Astrocyte (in vitro differentiated cells and primary cell): Measurements from ENCODE around the gene RNU5D-1. TPM values are rescaled to one million over a fixed set of nuclear protein-coding genes. Genes with fewer than 3 reads are reported as not detected.

Source experiments
- DNase-seq: peaks from one replicate; pipeline ENCODE4 v3.0.0-alpha.2; 2010; ENCODE audit warnings: low read depth
- FAIRE-seq: peaks from 2 replicates; lab custom pipeline; 2011; peaks lifted over from hg19 to GRCh38; lab: Jason Lieb, UNC
- H2AFZ ChIP-seq: 2 replicates; pipeline ENCODE4 v1.6.0; 2012; ENCODE audit warnings: low read depth, low read length, inconsistent platforms
- H3K27ac ChIP-seq: 2 replicates; pipeline ENCODE4 v1.5.1; 2011; ENCODE audit warnings: low read depth, low read length, inconsistent platforms
- H3K27me3 ChIP-seq: 2 replicates; pipeline ENCODE4 v1.6.0; 2011; ENCODE audit warnings: low read length, inconsistent platforms; ENCODE audit not compliant: insufficient read depth
- H3K36me3 ChIP-seq: 2 replicates; pipeline ENCODE4 v1.5.1; 2011; ENCODE audit warnings: low read length, inconsistent platforms; ENCODE audit not compliant: insufficient read depth
- H3K4me1 ChIP-seq: 2 replicates; pipeline ENCODE4 v1.5.1; 2011; ENCODE audit warnings: low read length, inconsistent platforms; ENCODE audit not compliant: insufficient read depth
- H3K4me2 ChIP-seq: 2 replicates; pipeline ENCODE4 v1.6.0; 2012; ENCODE audit warnings: low read length, inconsistent platforms
- H3K4me3 ChIP-seq: 2 replicates; pipeline ENCODE4 v1.5.1; 2011; ENCODE audit warnings: low read depth, mild to moderate bottlenecking, low read length, inconsistent platforms; ENCODE audit not compliant: insufficient read depth
- H3K79me2 ChIP-seq: 2 replicates; pipeline ENCODE4 v1.6.0; 2012; ENCODE audit warnings: mild to moderate bottlenecking, low read length, inconsistent platforms; ENCODE audit not compliant: insufficient read depth
- H3K9ac ChIP-seq: 2 replicates; pipeline ENCODE4 v1.6.0; 2012; ENCODE audit warnings: mild to moderate bottlenecking, low read length, inconsistent platforms
- H3K9me3 ChIP-seq: 2 replicates; pipeline ENCODE4 v1.5.1; 2012; ENCODE audit warnings: low read depth, mild to moderate bottlenecking, low read length, inconsistent platforms; ENCODE audit not compliant: insufficient read depth
- H4K20me1 ChIP-seq: 2 replicates; pipeline ENCODE4 v1.6.0; 2012; ENCODE audit warnings: low read length, inconsistent platforms; ENCODE audit not compliant: insufficient read depth
- H3K27ac Mint-ChIP-seq: one replicate; pipeline ENCODE4 v1.8.0; 2021; ENCODE audit warnings: mild to moderate bottlenecking, mixed read lengths; ENCODE audit not compliant: unreplicated experiment
- H3K27me3 Mint-ChIP-seq: one replicate; pipeline ENCODE4 v1.8.0; 2021; ENCODE audit warnings: low read depth, mixed read lengths; ENCODE audit not compliant: unreplicated experiment
- H3K36me3 Mint-ChIP-seq: one replicate; pipeline ENCODE4 v1.8.0; 2021; ENCODE audit warnings: low read depth, mixed read lengths; ENCODE audit not compliant: unreplicated experiment
- H3K4me1 Mint-ChIP-seq: one replicate; pipeline ENCODE4 v1.8.0; 2021; ENCODE audit warnings: low read depth, mixed read lengths; ENCODE audit not compliant: unreplicated experiment
- H3K4me3 Mint-ChIP-seq: one replicate; pipeline ENCODE4 v1.8.0; 2021; ENCODE audit warnings: mild to moderate bottlenecking, moderate library complexity, mixed read lengths; ENCODE audit not compliant: unreplicated experiment
- H3K9me3 Mint-ChIP-seq: one replicate; pipeline ENCODE4 v1.8.0; 2021; ENCODE audit warnings: mild to moderate bottlenecking, mixed read lengths; ENCODE audit not compliant: unreplicated experiment
- EZH2 ChIP-seq: IDR thresholded peaks from 2 replicates; pipeline ENCODE4 v1.6.1; 2012; ENCODE audit warnings: mild to moderate bottlenecking, low read length, inconsistent platforms; ENCODE audit not compliant: insufficient read depth
- total RNA-seq: library from RNA; stranded (reverse); gene quantifications from 2 replicates; pipeline ENCODE4 v1.2.1, GENCODE V29; 2021
- TF ChIP-seq, protein P1 (sequence below): IDR thresholded peaks from 2 replicates; pipeline ENCODE4 v1.5.1; 2011; ENCODE audit warnings: low read depth, mild to moderate bottlenecking, inconsistent platforms, low read length, moderate library complexity; ENCODE audit not compliant: insufficient read depth

Gene RNU5D-1
- total RNA-seq, 1 donor from 2014 or later: not detected

- FAIRE-seq (no peak), DNase-seq (no peak)
- Histone ChIP-seq H3K27me3 (peaks cover 2% of the 10 kb centered on the region), H3K4me2 (no peak overlapping the region), H3K9me3 (no peaks in the 10 kb centered on the region), H3K36me3 (no peaks in the 10 kb centered on the region), H2AFZ (no peak overlapping the region), H3K9ac (no peak overlapping the region), H3K27ac (no peak overlapping the region), H3K4me3 (no peak overlapping the region), H3K79me2 (no peaks in the 10 kb centered on the region), H4K20me1 (no peaks in the 10 kb centered on the region), H3K4me1 (no peaks in the 10 kb centered on the region)
- Mint-ChIP-seq H3K9me3 (peaks cover 7% of the 10 kb centered on the region), H3K27ac (no peak overlapping the region), H3K27me3 (peaks cover 4% of the 10 kb centered on the region), H3K4me1 (no peaks in the 10 kb centered on the region), H3K36me3 (peaks cover 7% of the 10 kb centered on the region), H3K4me3 (no peak overlapping the region)
- TF ChIP-seq, protein P1, sequence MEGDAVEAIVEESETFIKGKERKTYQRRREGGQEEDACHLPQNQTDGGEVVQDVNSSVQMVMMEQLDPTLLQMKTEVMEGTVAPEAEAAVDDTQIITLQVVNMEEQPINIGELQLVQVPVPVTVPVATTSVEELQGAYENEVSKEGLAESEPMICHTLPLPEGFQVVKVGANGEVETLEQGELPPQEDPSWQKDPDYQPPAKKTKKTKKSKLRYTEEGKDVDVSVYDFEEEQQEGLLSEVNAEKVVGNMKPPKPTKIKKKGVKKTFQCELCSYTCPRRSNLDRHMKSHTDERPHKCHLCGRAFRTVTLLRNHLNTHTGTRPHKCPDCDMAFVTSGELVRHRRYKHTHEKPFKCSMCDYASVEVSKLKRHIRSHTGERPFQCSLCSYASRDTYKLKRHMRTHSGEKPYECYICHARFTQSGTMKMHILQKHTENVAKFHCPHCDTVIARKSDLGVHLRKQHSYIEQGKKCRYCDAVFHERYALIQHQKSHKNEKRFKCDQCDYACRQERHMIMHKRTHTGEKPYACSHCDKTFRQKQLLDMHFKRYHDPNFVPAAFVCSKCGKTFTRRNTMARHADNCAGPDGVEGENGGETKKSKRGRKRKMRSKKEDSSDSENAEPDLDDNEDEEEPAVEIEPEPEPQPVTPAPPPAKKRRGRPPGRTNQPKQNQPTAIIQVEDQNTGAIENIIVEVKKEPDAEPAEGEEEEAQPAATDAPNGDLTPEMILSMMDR: no peak
- TF ChIP-seq EZH2: no peak
Observed at GRCh38 chr1:44685881-44686280, 45.1 kb downstream of the RNU5D-1 start.

GRCh38 chr1:44685218-44685617, 45.8 kb downstream of the RNU5D-1 start:
- no peaks in the 10 kb centered on the region for H3K4me1 Mint-ChIP-seq
- H3K4me3 Mint-ChIP-seq: no peak overlapping the region
- peaks cover 8% of the 10 kb centered on the region for H3K36me3 Mint-ChIP-seq
- no peak overlapping the region for H3K4me3 ChIP-seq
- peaks cover 7% of the 10 kb centered on the region for H3K9me3 Mint-ChIP-seq
- H3K27ac Mint-ChIP-seq: no peak overlapping the region
- no peak for TF ChIP-seq EZH2
- TF ChIP-seq, protein P1: no peak
- no peak for DNase-seq
- no peak overlapping the region for H2AFZ ChIP-seq
- H4K20me1 ChIP-seq: no peaks in the 10 kb centered on the region
- H3K4me2 ChIP-seq: no peak overlapping the region
- FAIRE-seq: no peak
- H3K27me3 Mint-ChIP-seq: peaks cover 4% of the 10 kb centered on the region
- H3K36me3 ChIP-seq: no peaks in the 10 kb centered on the region
- H3K9me3 ChIP-seq: no peaks in the 10 kb centered on the region
- peaks cover under 1% of the 10 kb centered on the region for H3K27me3 ChIP-seq
- H3K27ac ChIP-seq: no peak overlapping the region
- H3K4me1 ChIP-seq: no peaks in the 10 kb centered on the region
- H3K9ac ChIP-seq: no peak overlapping the region
- H3K79me2 ChIP-seq: no peaks in the 10 kb centered on the region

DNA sequence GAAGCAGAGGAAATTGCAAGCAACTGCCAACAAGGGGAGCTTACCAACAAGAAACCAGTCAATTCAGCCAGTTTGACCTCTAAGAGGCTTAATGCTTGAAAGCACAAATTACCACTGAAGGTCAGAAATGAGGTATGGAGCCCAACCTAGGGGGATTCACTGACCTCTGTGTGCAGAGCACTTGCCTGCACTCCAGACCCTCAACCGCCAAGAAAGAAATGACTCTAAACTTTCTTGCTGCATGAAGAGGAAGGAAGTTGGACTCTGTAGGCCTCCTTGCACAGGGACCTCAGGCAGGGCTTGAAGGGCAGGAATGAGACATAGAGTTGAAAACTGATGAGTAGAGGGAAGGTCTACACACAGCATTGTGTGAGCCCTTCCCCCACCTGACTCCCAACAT, 46.4 kb downstream of the RNU5D-1 start:
- Histone ChIP-seq H3K9me3 (no peaks in the 10 kb centered on the region), H3K79me2 (no peaks in the 10 kb centered on the region), H3K27ac (no peak overlapping the region), H3K36me3 (no peaks in the 10 kb centered on the region), H3K4me3 (no peak overlapping the region), H2AFZ (no peak overlapping the region), H4K20me1 (no peaks in the 10 kb centered on the region), H3K4me2 (no peak overlapping the region), H3K9ac (no peak overlapping the region), H3K27me3 (no peaks in the 10 kb centered on the region), H3K4me1 (no peaks in the 10 kb centered on the region)
- no peaks in the 10 kb centered on the region for H3K4me1 Mint-ChIP-seq
- TF ChIP-seq, protein P1: no peak
- TF ChIP-seq EZH2: no peak
- peaks cover 7% of the 10 kb centered on the region for H3K9me3 Mint-ChIP-seq
- peaks cover 4% of the 10 kb centered on the region for H3K27me3 Mint-ChIP-seq
- no peak for DNase-seq
- no peak for FAIRE-seq
- H3K27ac Mint-ChIP-seq: no peak overlapping the region
- H3K4me3 Mint-ChIP-seq: no peak overlapping the region
- H3K36me3 Mint-ChIP-seq: peaks cover 12% of the 10 kb centered on the region
